ENCODE measurements around the gene AHI1.

GRCh38 chr6:135233686-135234491 is 263.7 kb downstream of the AHI1 start:
- TF ChIP-seq CTCF (IDR thresholded peaks at IDR 0.05) (no peak), POLR2A (IDR thresholded peaks at IDR 0.05) (no peak)

All from testis (tissue), 2 donors.